Measurements from ENCODE around the gene NTM.

The NTM gene

GRCh38 chr11:131734871-131735270 lies 364.5 kb downstream of the NTM start:
- no peak for DNase-seq (ENCODE audit: low spot score)

GRCh38 chr11:131737357-131737756 lies 366.9 kb downstream of the NTM start:
- DNase-seq (ENCODE audit: low spot score), result no peak

- DNase-seq (ENCODE audit: low spot score), result no peak
These were observed 368.9 kb downstream of the NTM start for GRCh38 chr11:131739243-131739882.

- DNase-seq (ENCODE audit: low spot score), result no peak
These were observed 374.4 kb downstream of the NTM start for GRCh38 chr11:131744847-131745246.

- no peak for DNase-seq (ENCODE audit: low spot score)
These were observed 375.0 kb downstream of the NTM start for GRCh38 chr11:131745405-131745804.

- DNase-seq (ENCODE audit: low spot score), result no peak
These were observed 375.8 kb downstream of the NTM start for GRCh38 chr11:131746201-131746600.

GRCh38 chr11:131748151-131749050 lies 378.0 kb downstream of the NTM start:
- peak; percentile 84 for DNase-seq (ENCODE audit: low spot score)

GRCh38 chr11:131749101-131749500 lies 378.7 kb downstream of the NTM start:
- DNase-seq (ENCODE audit: low spot score), result no peak

- no peak for DNase-seq (ENCODE audit: low spot score)
These were observed 379.7 kb downstream of the NTM start for GRCh38 chr11:131750152-131750551.

GRCh38 chr11:131750692-131751091 lies 380.3 kb downstream of the NTM start:
- no peak for DNase-seq (ENCODE audit: low spot score)

GRCh38 chr11:131754671-131755070 lies 384.3 kb downstream of the NTM start:
- no peak for DNase-seq (ENCODE audit: low spot score)

GRCh38 chr11:131756479-131757110 lies 386.2 kb downstream of the NTM start:
- DNase-seq (ENCODE audit: low spot score), result no peak

GRCh38 chr11:131758726-131759125 lies 388.3 kb downstream of the NTM start:
- DNase-seq (ENCODE audit: low spot score), result no peak

GRCh38 chr11:131759140-131759539 lies 388.7 kb downstream of the NTM start:
- DNase-seq (ENCODE audit: low spot score), result no peak

GRCh38 chr11:131760091-131761061 lies 390.0 kb downstream of the NTM start:
- DNase-seq (ENCODE audit: low spot score), result peak; percentile 39

- peak; percentile 88 for DNase-seq (ENCODE audit: low spot score)
These were observed 392.1 kb downstream of the NTM start for GRCh38 chr11:131762346-131763110.

GRCh38 chr11:131763193-131763890 lies 392.9 kb downstream of the NTM start:
- DNase-seq (ENCODE audit: low spot score), result no peak

GRCh38 chr11:131764126-131764525 lies 393.7 kb downstream of the NTM start:
- DNase-seq (ENCODE audit: low spot score), result no peak

GRCh38 chr11:131764649-131765048 lies 394.2 kb downstream of the NTM start:
- DNase-seq (ENCODE audit: low spot score), result no peak

- no peak for DNase-seq (ENCODE audit: low spot score)
These were observed 396.2 kb downstream of the NTM start for GRCh38 chr11:131766637-131767036.

All from Ammon's horn (tissue), 1 donor.